22Rv1 (cell line): Measurements from ENCODE around the gene SCUBE1.
A peak's percentile ranks its signal among the peaks of the same experiment; 100 is the strongest.

ENCODE experiments used
- H3K27ac ChIP-seq: fragments of 450-650 bp; 2 replicates; pipeline ENCODE4 v1.5.1; 2017
- ZFX ChIP-seq: fragments of 450-650 bp; IDR thresholded peaks from 2 replicates; pipeline ENCODE4 v1.6.1; 2017; ENCODE audit warnings: antibody characterized with exemption, borderline replicate concordance
- TF ChIP-seq, protein P1 (sequence below): fragments of 450-650 bp; IDR thresholded peaks from 2 replicates; pipeline ENCODE4 v1.5.1; 2017; ENCODE audit warnings: mild to moderate bottlenecking

Gene SCUBE1

GRCh38 chr22:43277091-43277490, 66.1 kb downstream of the SCUBE1 start:
- no peak overlapping the region for H3K27ac ChIP-seq
- no peak for TF ChIP-seq ZFX
- TF ChIP-seq, protein P1, sequence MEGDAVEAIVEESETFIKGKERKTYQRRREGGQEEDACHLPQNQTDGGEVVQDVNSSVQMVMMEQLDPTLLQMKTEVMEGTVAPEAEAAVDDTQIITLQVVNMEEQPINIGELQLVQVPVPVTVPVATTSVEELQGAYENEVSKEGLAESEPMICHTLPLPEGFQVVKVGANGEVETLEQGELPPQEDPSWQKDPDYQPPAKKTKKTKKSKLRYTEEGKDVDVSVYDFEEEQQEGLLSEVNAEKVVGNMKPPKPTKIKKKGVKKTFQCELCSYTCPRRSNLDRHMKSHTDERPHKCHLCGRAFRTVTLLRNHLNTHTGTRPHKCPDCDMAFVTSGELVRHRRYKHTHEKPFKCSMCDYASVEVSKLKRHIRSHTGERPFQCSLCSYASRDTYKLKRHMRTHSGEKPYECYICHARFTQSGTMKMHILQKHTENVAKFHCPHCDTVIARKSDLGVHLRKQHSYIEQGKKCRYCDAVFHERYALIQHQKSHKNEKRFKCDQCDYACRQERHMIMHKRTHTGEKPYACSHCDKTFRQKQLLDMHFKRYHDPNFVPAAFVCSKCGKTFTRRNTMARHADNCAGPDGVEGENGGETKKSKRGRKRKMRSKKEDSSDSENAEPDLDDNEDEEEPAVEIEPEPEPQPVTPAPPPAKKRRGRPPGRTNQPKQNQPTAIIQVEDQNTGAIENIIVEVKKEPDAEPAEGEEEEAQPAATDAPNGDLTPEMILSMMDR: no peak

DNA sequence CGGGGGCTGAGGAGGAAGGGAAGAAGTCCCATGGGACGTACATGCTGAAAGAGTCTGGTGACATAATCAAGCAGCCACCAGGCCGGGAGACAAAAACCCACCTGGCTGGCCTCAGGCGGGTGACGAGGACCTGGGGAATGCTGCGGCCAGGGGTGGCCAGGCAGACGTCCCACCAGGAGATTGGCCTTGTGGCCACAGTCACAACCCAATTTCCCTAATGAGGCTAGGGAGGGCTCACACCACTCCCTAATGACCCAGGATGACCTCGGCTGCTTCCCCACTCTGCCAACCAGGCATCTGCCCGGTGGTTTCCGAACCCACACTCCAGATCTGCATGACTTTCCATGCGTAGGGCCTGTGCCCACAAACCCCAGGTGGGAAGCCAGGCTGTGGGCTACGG, 66.9 kb downstream of the SCUBE1 start:
- H3K27ac ChIP-seq: no peak overlapping the region
- no peak for TF ChIP-seq ZFX
- TF ChIP-seq, protein P1: no peak

- TF ChIP-seq ZFX: no peak
- no peak overlapping the region for H3K27ac ChIP-seq
These were observed 67.4 kb downstream of the SCUBE1 start for GRCh38 chr22:43275545-43276317.

- H3K27ac ChIP-seq: no peak overlapping the region
- TF ChIP-seq, protein P1: no peak
- no peak for TF ChIP-seq ZFX
These were observed 68.5 kb downstream of the SCUBE1 start for GRCh38 chr22:43274595-43275240.

DNA sequence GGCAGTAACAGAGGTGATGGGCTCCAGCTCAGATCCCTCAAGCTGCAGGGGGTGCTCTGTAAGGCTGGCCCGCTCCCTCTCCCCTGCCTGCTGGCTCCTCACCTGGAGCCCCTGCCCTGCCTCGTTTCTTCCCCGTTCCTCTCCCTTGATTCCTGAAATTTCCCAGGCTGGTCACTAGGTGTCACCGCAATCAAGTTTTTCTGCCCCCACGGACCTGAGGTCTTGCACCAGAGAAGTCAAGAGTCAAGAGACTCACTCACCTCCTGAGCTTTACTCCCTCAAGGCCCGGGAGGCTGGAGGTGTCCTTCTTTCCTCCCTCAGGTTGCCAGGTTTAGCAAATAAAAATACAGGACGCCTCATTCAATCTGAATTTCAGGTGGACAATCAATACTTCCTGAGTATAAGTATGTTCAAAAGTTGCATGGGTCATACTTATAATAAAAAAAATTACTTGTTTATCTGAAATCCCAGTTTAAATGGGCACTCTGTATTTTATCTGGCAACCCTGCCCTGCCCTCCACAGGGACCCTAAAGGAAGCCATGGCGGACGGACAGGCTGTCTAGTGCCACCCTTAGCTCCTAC, 69.2 kb downstream of the SCUBE1 start:
- H3K27ac ChIP-seq: no peak overlapping the region
- TF ChIP-seq, protein P1: peak; percentile 80
- no peak for TF ChIP-seq ZFX

GRCh38 chr22:43272869-43273318, 70.3 kb downstream of the SCUBE1 start:
- no peak overlapping the region for H3K27ac ChIP-seq
- no peak for TF ChIP-seq ZFX
- TF ChIP-seq, protein P1: no peak

- TF ChIP-seq, protein P1: no peak
- no peak for TF ChIP-seq ZFX
- H3K27ac ChIP-seq: no peak overlapping the region
These were observed 70.9 kb downstream of the SCUBE1 start for GRCh38 chr22:43272301-43272700.
